ENCODE measurements around the gene SNCA.

The SNCA gene

DNA sequence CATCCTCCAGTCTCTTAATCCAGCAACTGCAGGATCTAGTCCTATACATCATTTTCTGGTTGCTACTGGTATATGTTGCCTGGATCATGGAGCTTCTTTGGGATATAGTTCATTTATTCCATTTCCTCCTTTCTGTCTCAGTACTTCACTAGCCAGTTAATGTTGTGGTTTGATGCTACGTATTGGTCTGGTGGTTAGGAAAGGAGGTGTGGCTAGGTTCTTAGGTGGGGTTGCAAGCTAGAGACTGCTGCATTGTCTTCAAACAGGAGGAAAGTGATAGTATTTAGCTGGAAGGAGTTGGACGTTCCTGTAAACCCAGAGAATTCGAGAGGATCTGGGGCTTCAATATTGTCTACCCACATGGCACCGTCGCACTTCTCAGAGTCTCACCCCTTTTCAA is 129.5 kb downstream of the SNCA start:
- TF ChIP-seq RAD21 (IDR thresholded peaks at IDR 0.05; ENCODE audit: low read depth) = no peak

DNA sequence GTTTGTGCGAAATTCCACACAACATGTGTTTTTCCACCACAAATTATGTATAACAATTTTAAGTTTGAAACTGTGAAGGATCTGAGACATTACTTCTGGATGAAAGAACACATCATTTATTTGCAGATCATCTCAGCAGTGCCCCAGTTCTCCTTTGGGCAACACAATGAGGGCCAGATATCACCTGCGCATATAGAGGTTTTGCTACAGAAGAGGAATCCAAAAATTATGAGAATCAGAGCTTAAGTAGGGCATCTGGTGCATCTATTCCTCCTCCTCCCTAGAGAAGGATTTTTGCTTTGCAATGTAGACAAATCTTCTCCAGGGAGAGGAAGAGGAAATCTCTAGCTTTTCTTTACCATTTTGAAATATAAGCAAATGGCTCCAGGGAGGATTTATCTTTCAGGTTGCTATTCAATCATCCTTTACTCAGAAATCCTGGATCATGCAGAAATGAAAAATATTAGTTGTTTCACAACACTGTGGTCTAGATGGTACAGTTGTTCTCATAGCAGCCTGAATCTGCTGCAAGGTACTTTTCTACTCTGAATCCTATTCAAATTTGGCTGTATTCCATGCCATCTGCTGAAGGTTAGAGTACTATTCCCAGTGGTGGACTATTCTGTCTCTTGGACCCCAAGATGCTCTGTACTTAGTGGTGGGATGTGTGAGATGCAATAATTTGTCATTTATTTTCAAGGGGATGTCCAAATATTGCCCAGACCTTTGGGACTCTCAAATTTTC is 132.1 kb downstream of the SNCA start:
- TF ChIP-seq TEAD4 (IDR thresholded peaks at IDR 0.05) (no peak), ZBTB7A (IDR thresholded peaks at IDR 0.05; ENCODE audit: low read depth) (no peak), TCF12 (IDR thresholded peaks at IDR 0.05; ENCODE audit: low read depth) (no peak), FOXM1 (IDR thresholded peaks at IDR 0.05; ENCODE audit: borderline replicate concordance, low read depth) (no peak), TAF1 (IDR thresholded peaks at IDR 0.05; ENCODE audit: low read depth) (no peak)
- TF ChIP-seq, protein P1, sequence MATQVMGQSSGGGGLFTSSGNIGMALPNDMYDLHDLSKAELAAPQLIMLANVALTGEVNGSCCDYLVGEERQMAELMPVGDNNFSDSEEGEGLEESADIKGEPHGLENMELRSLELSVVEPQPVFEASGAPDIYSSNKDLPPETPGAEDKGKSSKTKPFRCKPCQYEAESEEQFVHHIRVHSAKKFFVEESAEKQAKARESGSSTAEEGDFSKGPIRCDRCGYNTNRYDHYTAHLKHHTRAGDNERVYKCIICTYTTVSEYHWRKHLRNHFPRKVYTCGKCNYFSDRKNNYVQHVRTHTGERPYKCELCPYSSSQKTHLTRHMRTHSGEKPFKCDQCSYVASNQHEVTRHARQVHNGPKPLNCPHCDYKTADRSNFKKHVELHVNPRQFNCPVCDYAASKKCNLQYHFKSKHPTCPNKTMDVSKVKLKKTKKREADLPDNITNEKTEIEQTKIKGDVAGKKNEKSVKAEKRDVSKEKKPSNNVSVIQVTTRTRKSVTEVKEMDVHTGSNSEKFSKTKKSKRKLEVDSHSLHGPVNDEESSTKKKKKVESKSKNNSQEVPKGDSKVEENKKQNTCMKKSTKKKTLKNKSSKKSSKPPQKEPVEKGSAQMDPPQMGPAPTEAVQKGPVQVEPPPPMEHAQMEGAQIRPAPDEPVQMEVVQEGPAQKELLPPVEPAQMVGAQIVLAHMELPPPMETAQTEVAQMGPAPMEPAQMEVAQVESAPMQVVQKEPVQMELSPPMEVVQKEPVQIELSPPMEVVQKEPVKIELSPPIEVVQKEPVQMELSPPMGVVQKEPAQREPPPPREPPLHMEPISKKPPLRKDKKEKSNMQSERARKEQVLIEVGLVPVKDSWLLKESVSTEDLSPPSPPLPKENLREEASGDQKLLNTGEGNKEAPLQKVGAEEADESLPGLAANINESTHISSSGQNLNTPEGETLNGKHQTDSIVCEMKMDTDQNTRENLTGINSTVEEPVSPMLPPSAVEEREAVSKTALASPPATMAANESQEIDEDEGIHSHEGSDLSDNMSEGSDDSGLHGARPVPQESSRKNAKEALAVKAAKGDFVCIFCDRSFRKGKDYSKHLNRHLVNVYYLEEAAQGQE (IDR thresholded peaks at IDR 0.05; ENCODE audit: low read depth) = no peak

DNA sequence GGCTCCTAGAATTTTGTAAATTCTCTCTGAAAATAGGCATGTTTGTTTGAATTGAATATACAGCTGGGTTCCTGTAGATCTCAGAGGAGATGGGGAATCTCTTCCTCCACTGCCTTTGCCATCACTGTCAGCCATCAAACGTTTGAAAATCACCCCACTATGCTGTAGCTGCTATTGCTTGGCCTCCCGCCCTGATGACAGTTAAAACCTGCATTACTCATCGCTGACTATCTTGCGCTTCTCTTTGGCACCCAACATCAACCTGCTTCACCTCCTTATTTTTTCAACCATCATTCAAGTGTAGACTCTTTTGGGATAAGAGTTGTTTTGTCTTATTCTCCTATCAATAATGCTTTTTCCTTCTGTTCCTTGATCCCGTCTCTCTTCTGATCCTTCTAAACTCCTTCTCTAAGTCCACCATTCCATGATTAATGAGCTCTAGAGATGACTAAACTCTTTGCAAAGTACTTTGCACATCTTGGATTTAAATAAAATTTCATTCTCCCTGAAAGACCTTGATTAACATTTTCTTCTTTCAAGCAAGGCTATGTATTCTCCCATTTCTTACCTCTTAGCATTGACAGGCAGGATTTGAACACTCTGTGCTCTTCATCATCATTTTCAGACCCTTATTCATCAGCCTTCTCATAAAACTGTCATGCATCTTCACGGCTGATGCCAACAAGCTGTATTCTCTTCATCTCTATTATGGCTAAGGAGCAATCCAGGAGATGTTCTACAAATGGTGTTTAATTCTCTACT is 133.0 kb downstream of the SNCA start:
- TF ChIP-seq, protein P1 (IDR thresholded peaks at IDR 0.05; ENCODE audit: low read depth) = no peak
- TF ChIP-seq YY1 (IDR thresholded peaks at IDR 0.05; ENCODE audit: low read depth) = no peak
- TF ChIP-seq CEBPB (IDR thresholded peaks at IDR 0.05) = no peak
- TF ChIP-seq, protein P2, sequence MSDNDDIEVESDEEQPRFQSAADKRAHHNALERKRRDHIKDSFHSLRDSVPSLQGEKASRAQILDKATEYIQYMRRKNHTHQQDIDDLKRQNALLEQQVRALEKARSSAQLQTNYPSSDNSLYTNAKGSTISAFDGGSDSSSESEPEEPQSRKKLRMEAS (IDR thresholded peaks at IDR 0.05) = no peak
- no peak for TF ChIP-seq FOXM1 (IDR thresholded peaks at IDR 0.05; ENCODE audit: borderline replicate concordance, low read depth)
- TF ChIP-seq EP300 (IDR thresholded peaks at IDR 0.05; ENCODE audit: borderline replicate concordance) = no peak
- TF ChIP-seq TCF12 (IDR thresholded peaks at IDR 0.05; ENCODE audit: low read depth) = no peak
- TF ChIP-seq NFIC (IDR thresholded peaks at IDR 0.05) = no peak
- TF ChIP-seq ZBTB7A (IDR thresholded peaks at IDR 0.05; ENCODE audit: low read depth) = no peak
- TF ChIP-seq CREB1 (IDR thresholded peaks at IDR 0.05; ENCODE audit: low read depth) = no peak
- no peak for TF ChIP-seq RAD21 (IDR thresholded peaks at IDR 0.05; ENCODE audit: low read depth)

- TF ChIP-seq, protein P1 (IDR thresholded peaks at IDR 0.05; ENCODE audit: low read depth) = no peak
- TF ChIP-seq, protein P2 (IDR thresholded peaks at IDR 0.05) = 0 out of 2 replicates have a peak, but pooled peaks have one; percentile 20
- TF ChIP-seq ZBTB7A (IDR thresholded peaks at IDR 0.05; ENCODE audit: low read depth) = no peak
- TF ChIP-seq TEAD4 (IDR thresholded peaks at IDR 0.05) = peak; percentile 77
Observed at GRCh38 chr4:89700766-89701423, 136.1 kb downstream of the SNCA start.

DNA sequence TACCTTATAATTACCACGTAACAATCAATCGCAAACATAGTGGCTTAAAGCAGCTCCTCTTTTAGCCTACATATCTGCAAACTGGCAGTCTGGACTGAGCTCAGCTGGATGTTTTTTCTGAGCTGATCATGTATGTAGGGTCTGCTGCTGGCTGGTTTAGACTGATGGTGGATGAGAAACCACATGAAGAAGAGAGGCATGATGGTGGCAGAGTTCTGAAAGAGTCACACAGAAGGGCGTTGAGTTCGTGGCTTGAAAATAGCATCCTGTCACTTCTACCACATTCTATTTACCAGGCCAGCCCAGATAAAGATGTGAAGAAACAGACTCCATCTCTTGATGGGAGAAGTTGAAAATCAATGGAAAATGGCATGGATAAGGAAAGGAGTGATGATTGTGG is 151.3 kb downstream of the SNCA start:
- TF ChIP-seq USF1 (IDR thresholded peaks at IDR 0.05) (no peak), RAD21 (IDR thresholded peaks at IDR 0.05; ENCODE audit: low read depth) (no peak), EGR1 (IDR thresholded peaks at IDR 0.05) (no peak), NFIC (IDR thresholded peaks at IDR 0.05) (no peak), YY1 (IDR thresholded peaks at IDR 0.05; ENCODE audit: low read depth) (no peak), FOXM1 (IDR thresholded peaks at IDR 0.05; ENCODE audit: borderline replicate concordance, low read depth) (no peak), TAF1 (IDR thresholded peaks at IDR 0.05; ENCODE audit: low read depth) (no peak), EP300 (IDR thresholded peaks at IDR 0.05; ENCODE audit: borderline replicate concordance) (no peak)
- TF ChIP-seq, protein P1 (IDR thresholded peaks at IDR 0.05; ENCODE audit: low read depth) = no peak
- TF ChIP-seq, protein P2 (IDR thresholded peaks at IDR 0.05) = no peak
